ENCODE data around the gene CBX7. TPM values are rescaled to one million over a fixed set of nuclear protein-coding genes. Genes with fewer than 3 reads are reported as not detected.

The CBX7 gene
- total and polyA plus RNA-seq, 2 of the 8 experiments (the other 6 are each of a cell fraction or from before 2014, with no cell fraction given): 6.9 to 8.7 TPM

GRCh38 chr22:39128508-39128907, 24.0 kb downstream of the CBX7 start (continued):
- TF ChIP-seq YY1 (IDR thresholded peaks at IDR 0.05; ENCODE audit: low read depth, low read length): no peak
- no peak for TF ChIP-seq RAD21 (IDR thresholded peaks at IDR 0.05 in 1 of 2, conservative IDR thresholded peaks at IDR 0.05 in 1 of 2; ENCODE audit: low read depth in 2 of 2, low read length in 2 of 2)
- no peak for TF ChIP-seq TEAD4 (IDR thresholded peaks at IDR 0.05; ENCODE audit: low read depth, low read length)
- no peak for TF ChIP-seq ASH2L (IDR thresholded peaks at IDR 0.05; ENCODE audit: low read length)
